HEK293 (cell line): Measurements from ENCODE around the gene IL17F.
A peak's percentile ranks its signal among the peaks of the same experiment; 100 is the strongest.

Experiments used
- CTCF ChIA-PET: fragments of 350-600 bp; formaldehyde crosslinking; extraction: SDS; loops from one replicate; lab custom pipeline; 2021; ENCODE audit warnings: antibody characterized with exemption; lab: Yijun Ruan, JAX
- POLR2A ChIA-PET: fragments of 300-600 bp; formaldehyde crosslinking; extraction: SDS; loops from one replicate; lab custom pipeline; 2020; ENCODE audit warnings: antibody characterized with exemption, inconsistent platforms; lab: Yijun Ruan, JAX
- H3K27ac ChIP-seq: fragments of 200-500 bp; sonication (Bioruptor generic); 2 replicates; pipeline ENCODE4 v1.5.1; 2014; ENCODE audit warnings: low read depth, low read length, control low read depth, inconsistent platforms; ENCODE audit errors: extremely low read depth
- H3K36me3 ChIP-seq, 2 experiments: fragments of 200-500 bp in 1 of 2; sonication (Bioruptor generic) in 1 of 2; 1 replicate in 1 of 2; 2 replicates in 1 of 2; pipeline ENCODE4 v1.5.1; 2014 to 2017; ENCODE audit warnings: inconsistent platforms in 2 of 2, low read length in 2 of 2; ENCODE audit not compliant: control insufficient read depth in 2 of 2, insufficient read depth in 1 of 2
- H3K4me1 ChIP-seq: fragments of 200-500 bp; sonication (Bioruptor generic); 2 replicates; pipeline ENCODE4 v1.5.1; 2014; ENCODE audit warnings: mild to moderate bottlenecking, low read length, inconsistent platforms; ENCODE audit not compliant: control insufficient read depth, insufficient read depth
- H3K4me3 ChIP-seq: 2 replicates; pipeline ENCODE4 v1.5.1; 2011; ENCODE audit warnings: low read depth, mild to moderate bottlenecking, control low read depth, low read length, moderate library complexity
- H3K9me3 ChIP-seq: fragments of 200-500 bp; sonication (Bioruptor generic); 2 replicates; pipeline ENCODE4 v1.5.1; 2014; ENCODE audit warnings: low read depth, low read length, inconsistent platforms; ENCODE audit not compliant: control insufficient read depth, insufficient read depth
- BCL11A ChIP-seq: fragments of 450-650 bp; formaldehyde crosslinking; IDR thresholded peaks from 2 replicates; pipeline ENCODE4 v1.5.1; 2016; ENCODE audit warnings: low read depth, missing biosample characterization, missing genetic modification characterization
- GLIS1 ChIP-seq: fragments of 450-650 bp; formaldehyde crosslinking; IDR thresholded peaks from 2 replicates; pipeline ENCODE4 v1.5.1; 2016; ENCODE audit warnings: missing biosample characterization, missing genetic modification characterization
- IKZF3 ChIP-seq: fragments of 450-650 bp; IDR thresholded peaks from 2 replicates; pipeline ENCODE4 v1.5.0; 2018; ENCODE audit warnings: missing biosample characterization, mild to moderate bottlenecking, missing genetic modification characterization, moderate library complexity
- MEIS1 ChIP-seq: sonication (generic); formaldehyde crosslinking; IDR thresholded peaks from 2 replicates; pipeline ENCODE4 v1.8.1; 2022; ENCODE audit warnings: missing genetic modification reagents, mild to moderate bottlenecking, borderline replicate concordance
- OSR2 ChIP-seq: fragments of 450-650 bp; formaldehyde crosslinking; IDR thresholded peaks from 2 replicates; pipeline ENCODE4 v1.5.1; 2016; ENCODE audit warnings: missing biosample characterization, missing genetic modification characterization
- WT1 ChIP-seq: fragments of 450-650 bp; formaldehyde crosslinking; IDR thresholded peaks from 2 replicates; pipeline ENCODE4 v1.5.1; 2016; ENCODE audit warnings: missing biosample characterization, missing genetic modification characterization
- ZFHX2 ChIP-seq: fragments of 450-650 bp; formaldehyde crosslinking; conservative IDR thresholded peaks from 2 replicates; pipeline ENCODE4 v1.5.1; 2016; ENCODE audit warnings: missing biosample characterization, missing genetic modification characterization
- ZNF114 ChIP-seq: fragments of 450-650 bp; formaldehyde crosslinking; IDR thresholded peaks from 2 replicates; pipeline ENCODE4 v1.5.0; 2017; ENCODE audit warnings: missing biosample characterization, missing genetic modification characterization
- ZNF132 ChIP-seq: fragments of 450-650 bp; formaldehyde crosslinking; IDR thresholded peaks from 2 replicates; pipeline ENCODE4 v1.5.1; 2017; ENCODE audit warnings: missing biosample characterization, missing genetic modification characterization, borderline replicate concordance
- ZNF157 ChIP-seq: fragments of 450-650 bp; formaldehyde crosslinking; IDR thresholded peaks from 2 replicates; pipeline ENCODE4 v1.5.1; 2016; ENCODE audit warnings: missing biosample characterization, missing genetic modification characterization
- ZNF202 ChIP-seq: fragments of 450-650 bp; formaldehyde crosslinking; IDR thresholded peaks from 2 replicates; pipeline ENCODE4 v1.5.1; 2016; ENCODE audit warnings: missing biosample characterization, missing genetic modification characterization, borderline replicate concordance
- ZNF292 ChIP-seq: fragments of 450-650 bp; formaldehyde crosslinking; IDR thresholded peaks from 2 replicates; pipeline ENCODE4 v1.5.1; 2016; ENCODE audit warnings: low read depth, missing biosample characterization, missing genetic modification characterization, borderline replicate concordance
- ZNF324 ChIP-seq: fragments of 450-650 bp; formaldehyde crosslinking; IDR thresholded peaks from 2 replicates; pipeline ENCODE4 v1.5.1; 2016; ENCODE audit warnings: missing biosample characterization, missing genetic modification characterization
- ZNF335 ChIP-seq: fragments of 450-650 bp; formaldehyde crosslinking; conservative IDR thresholded peaks from 2 replicates; pipeline ENCODE4 v1.5.1; 2016; ENCODE audit warnings: missing biosample characterization, missing genetic modification characterization
- ZNF354C ChIP-seq: fragments of 450-650 bp; formaldehyde crosslinking; IDR thresholded peaks from 2 replicates; pipeline ENCODE4 v1.5.1; 2016; ENCODE audit warnings: missing biosample characterization, missing genetic modification characterization, low read depth, borderline replicate concordance
- ZNF549 ChIP-seq: fragments of 450-650 bp; IDR thresholded peaks from 2 replicates; pipeline ENCODE4 v1.5.1; 2018; ENCODE audit warnings: missing biosample characterization, missing genetic modification characterization, mild to moderate bottlenecking, inconsistent platforms, moderate library complexity
- ZNF571 ChIP-seq: fragments of 450-650 bp; formaldehyde crosslinking; IDR thresholded peaks from 2 replicates; pipeline ENCODE4 v1.5.0; 2017; ENCODE audit warnings: missing biosample characterization, missing genetic modification characterization
- ZNF600 ChIP-seq: fragments of 450-650 bp; formaldehyde crosslinking; IDR thresholded peaks from 2 replicates; pipeline ENCODE4 v1.5.1; 2016; ENCODE audit warnings: missing biosample characterization, missing genetic modification characterization
- ZNF610 ChIP-seq: fragments of 450-650 bp; formaldehyde crosslinking; IDR thresholded peaks from 2 replicates; pipeline ENCODE4 v1.5.1; 2016; ENCODE audit warnings: missing biosample characterization, missing genetic modification characterization, borderline replicate concordance
- ZNF654 ChIP-seq: fragments of 450-650 bp; formaldehyde crosslinking; IDR thresholded peaks from 2 replicates; pipeline ENCODE4 v1.5.1; 2016; ENCODE audit warnings: low read depth, missing biosample characterization, missing genetic modification characterization
- ZNF670 ChIP-seq: fragments of 450-650 bp; formaldehyde crosslinking; IDR thresholded peaks from 2 replicates; pipeline ENCODE4 v1.5.1; 2016; ENCODE audit warnings: missing biosample characterization, missing genetic modification characterization, low read depth
- ZNF707 ChIP-seq: fragments of 450-650 bp; formaldehyde crosslinking; IDR thresholded peaks from 2 replicates; pipeline ENCODE4 v1.5.1; 2016; ENCODE audit warnings: missing biosample characterization, missing genetic modification characterization
- ZNF768 ChIP-seq: fragments of 450-650 bp; formaldehyde crosslinking; IDR thresholded peaks from 2 replicates; pipeline ENCODE4 v1.5.1; 2018; ENCODE audit warnings: missing biosample characterization, mild to moderate bottlenecking, missing genetic modification characterization
- ZSCAN16 ChIP-seq: fragments of 450-650 bp; formaldehyde crosslinking; IDR thresholded peaks from 2 replicates; pipeline ENCODE4 v1.5.1; 2016; ENCODE audit warnings: missing biosample characterization, missing genetic modification characterization
- ZXDB ChIP-seq: fragments of 450-650 bp; formaldehyde crosslinking; IDR thresholded peaks from 2 replicates; pipeline ENCODE4 v1.5.1; 2016; ENCODE audit warnings: missing biosample characterization, missing genetic modification characterization
- TF ChIP-seq, protein P1 (sequence below): sonication (generic); formaldehyde crosslinking; IDR thresholded peaks from 2 replicates; pipeline ENCODE4 v1.8.1; 2022; ENCODE audit warnings: mild to moderate bottlenecking, moderate library complexity, missing genetic modification reagents
- TF ChIP-seq, protein P2 (sequence below): fragments of 450-650 bp; formaldehyde crosslinking; IDR thresholded peaks from 2 replicates; pipeline ENCODE4 v1.5.1; 2016; ENCODE audit warnings: missing biosample characterization, missing genetic modification characterization, borderline replicate concordance
- TF ChIP-seq, protein P3 (sequence below): fragments of 450-650 bp; formaldehyde crosslinking; IDR thresholded peaks from 2 replicates; pipeline ENCODE4 v1.5.1; 2016; ENCODE audit warnings: missing biosample characterization, missing genetic modification characterization
- TF ChIP-seq, protein P4 (sequence below): fragments of 450-650 bp; formaldehyde crosslinking; IDR thresholded peaks from 2 replicates; pipeline ENCODE4 v1.5.1; 2016; ENCODE audit warnings: missing biosample characterization, missing genetic modification characterization

The IL17F gene

DNA sequence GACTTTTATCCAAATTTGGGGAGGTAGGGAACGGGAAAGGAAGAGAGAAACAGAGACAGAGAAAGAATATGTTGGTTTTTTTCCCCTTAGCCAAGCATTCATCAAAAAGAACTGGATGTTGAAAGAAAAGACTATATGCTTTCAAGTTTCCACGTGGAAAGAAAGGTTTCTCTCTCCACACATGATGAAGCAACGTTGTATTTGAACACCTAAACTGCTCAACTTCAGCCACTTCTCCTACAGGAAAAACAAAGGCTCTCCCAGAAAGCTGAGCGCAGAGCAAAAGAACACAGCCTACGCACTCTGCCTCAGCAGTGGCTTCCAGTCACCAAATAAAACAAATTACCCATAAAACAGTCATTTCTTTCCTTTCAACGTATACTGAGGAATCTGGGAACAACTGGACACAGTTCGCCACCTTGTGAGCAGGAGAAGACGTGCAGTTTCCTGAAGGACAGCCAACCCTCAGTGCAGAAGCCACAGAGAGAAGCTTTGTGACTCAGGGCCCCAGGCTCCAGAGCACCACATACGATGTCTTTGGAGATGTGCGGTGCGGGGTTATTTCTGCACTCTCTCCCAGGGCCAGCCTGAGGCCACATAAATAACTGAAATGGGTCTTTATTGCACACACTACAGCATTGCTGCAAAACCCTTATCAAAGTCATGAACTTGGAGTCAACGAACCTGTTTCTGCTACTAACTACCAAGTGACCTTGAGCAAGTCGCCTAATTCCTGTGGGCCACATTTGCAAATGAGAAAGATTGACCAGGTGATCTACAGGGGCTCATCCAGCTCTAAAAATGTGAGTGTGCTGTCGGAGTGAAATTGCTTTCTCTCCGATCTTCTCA, 10.1 kb downstream of the IL17F start:
- POLR2A ChIA-PET: no interaction called here
- no peak overlapping the region; the same call in 1 of the 2 replicates for H3K27ac ChIP-seq
- H3K4me3 ChIP-seq: no peak overlapping the region
- CTCF ChIA-PET: interaction anchor here (0.6 to 8.5 kb wide), 49 partner anchors 8 to 429 kb away, joined by 3 to 77 read pairs (median 4); no protein-coding TSS in a partner anchor
- H3K9me3 ChIP-seq: no peaks in the 10 kb centered on the region
- H3K36me3 ChIP-seq: no peaks in the 10 kb centered on the region
- H3K4me1 ChIP-seq: peaks cover 10% of the 10 kb centered on the region
- TF ChIP-seq ZNF132 (tag by site-specific recombination): no peak
- no peak for TF ChIP-seq ZNF157 (tag by site-specific recombination)
- TF ChIP-seq, protein P1, sequence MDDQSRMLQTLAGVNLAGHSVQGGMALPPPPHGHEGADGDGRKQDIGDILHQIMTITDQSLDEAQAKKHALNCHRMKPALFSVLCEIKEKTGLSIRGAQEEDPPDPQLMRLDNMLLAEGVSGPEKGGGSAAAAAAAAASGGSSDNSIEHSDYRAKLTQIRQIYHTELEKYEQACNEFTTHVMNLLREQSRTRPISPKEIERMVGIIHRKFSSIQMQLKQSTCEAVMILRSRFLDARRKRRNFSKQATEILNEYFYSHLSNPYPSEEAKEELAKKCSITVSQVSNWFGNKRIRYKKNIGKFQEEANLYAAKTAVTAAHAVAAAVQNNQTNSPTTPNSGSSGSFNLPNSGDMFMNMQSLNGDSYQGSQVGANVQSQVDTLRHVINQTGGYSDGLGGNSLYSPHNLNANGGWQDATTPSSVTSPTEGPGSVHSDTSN (CRISPR knock-in tag): no peak
- TF ChIP-seq ZNF670 (tag by site-specific recombination): no peak
- no peak for TF ChIP-seq ZNF549 (tag by site-specific recombination)
- TF ChIP-seq OSR2 (tag by site-specific recombination): peak; percentile 58; the same call in 1 of the 2 replicates
- no peak for TF ChIP-seq ZNF335
- TF ChIP-seq ZNF114: no peak
- TF ChIP-seq ZNF292 (tag by site-specific recombination): no peak
- peak; percentile 39; the same call in 1 of the 2 replicates for TF ChIP-seq ZXDB (tag by site-specific recombination)
- no peak for TF ChIP-seq MEIS1
- TF ChIP-seq ZSCAN16 (tag by site-specific recombination): no peak
- TF ChIP-seq, protein P2, sequence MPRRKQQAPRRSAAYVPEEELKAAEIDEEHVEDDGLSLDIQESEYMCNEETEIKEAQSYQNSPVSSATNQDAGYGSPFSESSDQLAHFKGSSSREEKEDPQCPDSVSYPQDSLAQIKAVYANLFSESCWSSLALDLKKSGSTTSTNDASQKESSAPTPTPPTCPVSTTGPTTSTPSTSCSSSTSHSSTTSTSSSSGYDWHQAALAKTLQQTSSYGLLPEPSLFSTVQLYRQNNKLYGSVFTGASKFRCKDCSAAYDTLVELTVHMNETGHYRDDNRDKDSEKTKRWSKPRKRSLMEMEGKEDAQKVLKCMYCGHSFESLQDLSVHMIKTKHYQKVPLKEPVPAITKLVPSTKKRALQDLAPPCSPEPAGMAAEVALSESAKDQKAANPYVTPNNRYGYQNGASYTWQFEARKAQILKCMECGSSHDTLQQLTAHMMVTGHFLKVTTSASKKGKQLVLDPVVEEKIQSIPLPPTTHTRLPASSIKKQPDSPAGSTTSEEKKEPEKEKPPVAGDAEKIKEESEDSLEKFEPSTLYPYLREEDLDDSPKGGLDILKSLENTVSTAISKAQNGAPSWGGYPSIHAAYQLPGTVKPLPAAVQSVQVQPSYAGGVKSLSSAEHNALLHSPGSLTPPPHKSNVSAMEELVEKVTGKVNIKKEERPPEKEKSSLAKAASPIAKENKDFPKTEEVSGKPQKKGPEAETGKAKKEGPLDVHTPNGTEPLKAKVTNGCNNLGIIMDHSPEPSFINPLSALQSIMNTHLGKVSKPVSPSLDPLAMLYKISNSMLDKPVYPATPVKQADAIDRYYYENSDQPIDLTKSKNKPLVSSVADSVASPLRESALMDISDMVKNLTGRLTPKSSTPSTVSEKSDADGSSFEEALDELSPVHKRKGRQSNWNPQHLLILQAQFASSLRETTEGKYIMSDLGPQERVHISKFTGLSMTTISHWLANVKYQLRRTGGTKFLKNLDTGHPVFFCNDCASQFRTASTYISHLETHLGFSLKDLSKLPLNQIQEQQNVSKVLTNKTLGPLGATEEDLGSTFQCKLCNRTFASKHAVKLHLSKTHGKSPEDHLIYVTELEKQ: no peak
- TF ChIP-seq ZNF202 (tag by site-specific recombination): no peak
- TF ChIP-seq ZNF654: peak; percentile 80
- TF ChIP-seq ZNF354C (tag by site-specific recombination): no peak
- no peak for TF ChIP-seq ZNF610 (tag by site-specific recombination)
- TF ChIP-seq GLIS1 (tag by site-specific recombination): no peak
- TF ChIP-seq, protein P3, sequence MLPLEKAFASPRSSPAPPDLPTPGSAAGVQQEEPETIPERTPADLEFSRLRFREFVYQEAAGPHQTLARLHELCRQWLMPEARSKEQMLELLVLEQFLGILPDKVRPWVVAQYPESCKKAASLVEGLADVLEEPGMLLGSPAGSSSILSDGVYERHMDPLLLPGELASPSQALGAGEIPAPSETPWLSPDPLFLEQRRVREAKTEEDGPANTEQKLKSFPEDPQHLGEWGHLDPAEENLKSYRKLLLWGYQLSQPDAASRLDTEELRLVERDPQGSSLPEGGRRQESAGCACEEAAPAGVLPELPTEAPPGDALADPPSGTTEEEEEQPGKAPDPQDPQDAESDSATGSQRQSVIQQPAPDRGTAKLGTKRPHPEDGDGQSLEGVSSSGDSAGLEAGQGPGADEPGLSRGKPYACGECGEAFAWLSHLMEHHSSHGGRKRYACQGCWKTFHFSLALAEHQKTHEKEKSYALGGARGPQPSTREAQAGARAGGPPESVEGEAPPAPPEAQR (tag by site-specific recombination): no peak
- no peak for TF ChIP-seq WT1 (tag by site-specific recombination)
- TF ChIP-seq ZFHX2: peak; percentile 55
- TF ChIP-seq BCL11A (tag by site-specific recombination): no peak
- TF ChIP-seq ZNF600 (tag by site-specific recombination): peak; percentile 72
- TF ChIP-seq ZNF768 (tag by site-specific recombination): no peak
- no peak for TF ChIP-seq ZNF571
- peak; percentile 56; the same call in 1 of the 2 replicates for TF ChIP-seq IKZF3 (tag by site-specific recombination)
- TF ChIP-seq, protein P4, sequence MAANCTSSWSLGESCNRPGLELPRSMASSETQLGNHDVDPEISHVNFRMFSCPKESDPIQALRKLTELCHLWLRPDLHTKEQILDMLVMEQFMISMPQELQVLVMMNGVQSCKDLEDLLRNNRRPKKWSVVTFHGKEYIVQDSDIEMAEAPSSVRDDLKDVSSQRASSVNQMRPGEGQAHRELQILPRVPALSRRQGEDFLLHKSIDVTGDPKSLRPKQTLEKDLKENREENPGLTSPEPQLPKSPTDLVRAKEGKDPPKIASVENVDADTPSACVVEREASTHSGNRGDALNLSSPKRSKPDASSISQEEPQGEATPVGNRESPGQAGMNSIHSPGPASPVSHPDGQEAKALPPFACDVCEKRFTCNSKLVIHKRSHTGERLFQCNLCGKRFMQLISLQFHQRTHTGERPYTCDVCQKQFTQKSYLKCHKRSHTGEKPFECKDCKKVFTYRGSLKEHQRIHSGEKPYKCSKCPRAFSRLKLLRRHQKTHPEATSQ: no peak
- no peak for TF ChIP-seq ZNF707 (tag by site-specific recombination)
- TF ChIP-seq ZNF324 (tag by site-specific recombination): no peak
